ENCODE data around the gene ING2.
"Not testable (repeated sequence)": the region's sequence is repeated elsewhere in the genome, so short reads cannot be mapped to it uniquely, and the experiment has no call there.

DNA sequence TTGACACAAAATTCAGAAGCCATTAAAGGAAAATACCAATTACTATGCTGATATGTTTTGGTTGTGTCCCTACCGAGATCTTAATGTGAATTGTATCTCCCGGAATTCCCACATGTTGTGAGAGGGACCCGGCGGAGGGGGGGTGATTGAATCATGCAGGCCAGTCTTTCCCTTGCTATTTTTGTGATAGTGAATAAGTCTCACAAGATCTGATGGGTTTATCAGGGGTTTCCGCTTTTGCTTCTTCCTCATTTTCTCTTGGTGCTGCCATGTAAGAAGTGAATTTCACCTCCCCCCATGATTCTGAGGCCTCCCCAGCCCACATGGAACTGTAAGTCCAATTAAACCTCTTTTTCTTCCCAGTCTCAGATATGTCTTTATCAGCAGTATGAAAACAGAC, 39.0 kb upstream of the ING2 start:
- not testable (repeated sequence) for TF ChIP-seq OSR1 (CRISPR knock-in tag; IDR thresholded peaks at IDR 0.05); ZC3H10 (CRISPR knock-in tag; IDR thresholded peaks at IDR 0.05); TOX (CRISPR knock-in tag; IDR thresholded peaks at IDR 0.05; ENCODE audit: borderline replicate concordance); ZFP30 (CRISPR knock-in tag; IDR thresholded peaks at IDR 0.05); GLIS3 (CRISPR knock-in tag; IDR thresholded peaks at IDR 0.05); ZNF565 (CRISPR knock-in tag; conservative IDR thresholded peaks at IDR 0.05; ENCODE audit: low read depth); ARNTL (CRISPR knock-in tag; IDR thresholded peaks at IDR 0.05; ENCODE audit: borderline replicate concordance, low read depth); SNAI2 (CRISPR knock-in tag; IDR thresholded peaks at IDR 0.05); TCF4 (CRISPR knock-in tag; IDR thresholded peaks at IDR 0.05; ENCODE audit: borderline replicate concordance); BACH2 (CRISPR knock-in tag; IDR thresholded peaks at IDR 0.05; ENCODE audit: borderline replicate concordance)
- TF ChIP-seq, protein P1, sequence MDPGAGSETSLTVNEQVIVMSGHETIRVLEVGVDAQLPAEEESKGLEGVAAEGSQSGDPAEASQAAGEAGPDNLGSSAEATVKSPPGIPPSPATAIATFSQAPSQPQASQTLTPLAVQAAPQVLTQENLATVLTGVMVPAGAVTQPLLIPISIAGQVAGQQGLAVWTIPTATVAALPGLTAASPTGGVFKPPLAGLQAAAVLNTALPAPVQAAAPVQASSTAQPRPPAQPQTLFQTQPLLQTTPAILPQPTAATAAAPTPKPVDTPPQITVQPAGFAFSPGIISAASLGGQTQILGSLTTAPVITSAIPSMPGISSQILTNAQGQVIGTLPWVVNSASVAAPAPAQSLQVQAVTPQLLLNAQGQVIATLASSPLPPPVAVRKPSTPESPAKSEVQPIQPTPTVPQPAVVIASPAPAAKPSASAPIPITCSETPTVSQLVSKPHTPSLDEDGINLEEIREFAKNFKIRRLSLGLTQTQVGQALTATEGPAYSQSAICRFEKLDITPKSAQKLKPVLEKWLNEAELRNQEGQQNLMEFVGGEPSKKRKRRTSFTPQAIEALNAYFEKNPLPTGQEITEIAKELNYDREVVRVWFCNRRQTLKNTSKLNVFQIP (CRISPR knock-in tag; IDR thresholded peaks at IDR 0.05; ENCODE audit: borderline replicate concordance, low read depth) = not testable (repeated sequence)
- TF ChIP-seq, protein P2, sequence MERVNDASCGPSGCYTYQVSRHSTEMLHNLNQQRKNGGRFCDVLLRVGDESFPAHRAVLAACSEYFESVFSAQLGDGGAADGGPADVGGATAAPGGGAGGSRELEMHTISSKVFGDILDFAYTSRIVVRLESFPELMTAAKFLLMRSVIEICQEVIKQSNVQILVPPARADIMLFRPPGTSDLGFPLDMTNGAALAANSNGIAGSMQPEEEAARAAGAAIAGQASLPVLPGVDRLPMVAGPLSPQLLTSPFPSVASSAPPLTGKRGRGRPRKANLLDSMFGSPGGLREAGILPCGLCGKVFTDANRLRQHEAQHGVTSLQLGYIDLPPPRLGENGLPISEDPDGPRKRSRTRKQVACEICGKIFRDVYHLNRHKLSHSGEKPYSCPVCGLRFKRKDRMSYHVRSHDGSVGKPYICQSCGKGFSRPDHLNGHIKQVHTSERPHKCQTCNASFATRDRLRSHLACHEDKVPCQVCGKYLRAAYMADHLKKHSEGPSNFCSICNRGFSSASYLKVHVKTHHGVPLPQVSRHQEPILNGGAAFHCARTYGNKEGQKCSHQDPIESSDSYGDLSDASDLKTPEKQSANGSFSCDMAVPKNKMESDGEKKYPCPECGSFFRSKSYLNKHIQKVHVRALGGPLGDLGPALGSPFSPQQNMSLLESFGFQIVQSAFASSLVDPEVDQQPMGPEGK (CRISPR knock-in tag; IDR thresholded peaks at IDR 0.05; ENCODE audit: borderline replicate concordance) = not testable (repeated sequence)

All from SK-N-SH treated with all-trans-retinoic acid at 6 μM for 48 hours (cell line).